ENCODE measurements around the gene AIMP1.

The AIMP1 gene

DNA sequence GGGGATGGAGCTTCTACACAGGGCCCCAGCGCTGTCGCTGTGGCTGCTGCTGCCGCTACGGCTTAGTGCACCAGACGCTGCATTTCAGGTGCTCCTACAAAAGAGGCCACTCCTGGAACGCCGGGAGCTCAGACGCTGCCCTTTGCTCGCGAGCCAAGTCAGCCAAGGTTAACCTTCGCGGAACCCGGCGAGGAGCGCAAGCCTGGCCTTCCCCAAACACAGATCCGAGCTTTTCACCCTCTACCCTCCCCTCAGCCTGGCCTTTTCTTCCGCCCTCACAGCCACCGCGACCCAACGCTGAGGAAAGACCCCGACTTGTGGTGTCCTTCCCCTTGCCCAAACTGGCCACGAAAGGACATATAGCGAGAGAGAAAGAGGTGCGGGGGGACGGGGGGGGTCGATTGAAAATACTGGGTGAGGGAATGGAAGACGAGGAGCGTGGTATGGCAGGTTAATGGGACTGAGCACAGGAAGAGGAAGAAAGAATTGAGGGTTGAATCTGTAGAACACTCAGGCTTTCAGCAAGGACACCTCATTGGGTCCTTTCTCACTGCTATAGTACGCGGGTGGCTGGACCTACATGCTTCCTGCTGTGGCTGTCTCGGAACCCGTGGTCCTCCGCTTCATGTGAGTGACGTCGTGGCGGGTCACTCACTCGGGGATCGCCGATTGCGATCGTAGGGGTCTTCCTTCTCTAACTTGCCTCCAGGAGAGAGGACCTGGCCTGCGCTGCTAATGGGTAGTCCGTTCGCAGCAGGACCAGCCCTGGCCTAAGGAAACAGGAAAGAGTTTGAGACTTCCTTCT lies at the start of gene AIMP1, which contains the start of gene TBCK:
Gene AIMP1, plus strand, starts transcription at position 583 of the 805 bp plus-strand sequence. CDS start 8,460 bp downstream, outside the sequence.
Gene TBCK, minus strand, starts transcription at position 242 of the 805 bp plus-strand sequence. CDS start 7,249 bp downstream, outside the sequence.
- peak; percentile 92 for DNase-seq (ENCODE audit: low read depth)

DNA sequence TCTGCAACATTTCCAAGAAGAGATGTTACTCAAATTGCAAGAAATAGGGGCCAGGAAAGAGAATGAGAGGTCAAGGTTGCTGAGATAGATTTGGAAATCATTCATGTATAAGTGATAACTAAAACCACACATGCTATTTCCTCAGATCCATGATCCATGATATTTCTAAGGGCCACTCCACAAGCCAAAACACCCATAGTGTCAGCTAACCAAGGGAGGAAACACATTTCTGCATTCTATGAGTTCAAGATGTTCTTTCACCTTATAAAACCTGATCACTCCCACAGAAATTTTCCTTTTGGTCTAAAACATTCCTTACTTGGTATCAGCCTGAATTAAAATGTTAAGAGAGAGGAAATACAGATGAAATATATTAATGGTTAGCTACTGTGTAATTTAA lies 47.6 kb upstream of the AIMP1 start:
- no peak for DNase-seq (ENCODE audit: low read depth)

DNA sequence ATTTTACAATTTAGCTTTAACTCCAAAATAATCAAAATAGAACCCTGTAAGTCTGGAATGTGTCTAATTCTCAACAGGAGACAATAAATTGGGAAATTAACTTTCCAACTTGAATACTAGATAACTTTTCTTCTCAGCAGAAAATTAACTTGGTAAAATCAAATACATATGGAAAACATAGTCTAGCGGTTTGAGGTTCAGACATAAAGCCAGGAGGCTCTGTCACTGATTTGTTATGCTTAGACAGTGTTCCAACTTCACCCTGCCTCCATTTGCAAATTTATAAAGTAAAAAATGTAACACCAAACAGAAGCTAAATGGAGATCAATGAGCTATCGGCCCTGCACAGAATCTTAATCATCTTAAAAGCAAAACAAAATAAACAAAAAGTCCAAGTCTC lies 46.6 kb upstream of the AIMP1 start:
- no peak for DNase-seq (ENCODE audit: low read depth)

DNA sequence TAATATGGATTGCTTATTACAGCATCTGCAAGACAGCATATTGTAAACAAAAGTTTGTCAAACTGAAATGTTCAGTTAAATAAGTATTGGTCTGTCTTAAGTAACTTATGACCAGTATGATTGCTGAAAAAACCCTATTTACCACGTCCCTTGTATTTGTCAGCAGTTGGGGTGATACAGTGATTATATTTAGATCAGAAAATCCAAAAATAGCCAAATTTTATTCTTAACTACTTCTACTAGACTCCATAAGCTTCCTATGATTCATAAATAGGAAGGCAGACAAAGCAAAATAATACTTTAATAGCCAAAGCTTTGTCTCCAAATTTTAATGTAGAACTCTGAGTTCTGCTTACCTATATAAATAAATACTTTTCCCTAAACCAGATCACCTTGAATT lies 45.6 kb upstream of the AIMP1 start:
- no peak for DNase-seq (ENCODE audit: low read depth)

DNA sequence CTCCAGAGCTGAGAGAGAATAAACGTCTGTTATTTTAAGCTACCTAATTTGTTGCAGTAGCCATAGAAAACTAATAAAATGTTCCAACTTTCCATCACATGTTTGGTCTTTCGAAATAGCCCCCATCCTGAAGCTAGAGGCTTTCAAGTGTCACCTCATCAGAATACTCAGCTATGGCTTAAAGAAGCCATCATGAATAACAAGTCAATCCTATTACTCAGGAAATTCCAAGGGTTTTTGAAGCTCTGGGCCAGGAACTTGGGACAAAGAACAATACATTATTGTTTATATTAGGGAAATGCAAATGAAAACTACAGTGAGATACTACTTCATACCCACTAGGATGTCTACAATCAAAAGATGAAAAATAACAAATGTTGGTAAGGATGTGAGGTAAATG lies 42.5 kb upstream of the AIMP1 start:
- peak; percentile 67 for DNase-seq (ENCODE audit: low read depth)

DNA sequence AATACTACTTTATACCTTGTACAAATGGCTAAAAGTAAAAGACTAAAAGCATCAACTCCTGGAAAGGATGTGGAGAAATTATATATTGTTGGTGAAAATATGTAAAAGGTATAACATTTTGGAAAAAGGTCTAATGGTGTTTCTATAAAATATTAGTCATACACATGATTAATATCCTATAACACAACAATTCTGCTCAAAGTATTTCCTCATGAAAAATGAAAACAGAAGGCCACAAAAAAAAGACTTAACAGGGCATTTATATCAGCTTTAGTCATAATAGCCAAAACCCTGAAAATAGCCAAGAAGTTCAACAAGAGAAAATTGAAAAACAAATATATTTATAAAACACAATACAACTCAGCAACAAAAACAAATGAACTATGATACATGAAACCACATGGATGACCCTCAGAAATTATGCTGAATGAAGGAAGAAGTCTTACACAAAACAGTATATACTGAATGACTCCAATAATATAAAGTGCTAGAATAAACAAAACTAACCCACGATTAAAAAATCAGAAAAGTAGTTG lies 39.1 kb upstream of the AIMP1 start:
- no peak for DNase-seq (ENCODE audit: low read depth)

DNA sequence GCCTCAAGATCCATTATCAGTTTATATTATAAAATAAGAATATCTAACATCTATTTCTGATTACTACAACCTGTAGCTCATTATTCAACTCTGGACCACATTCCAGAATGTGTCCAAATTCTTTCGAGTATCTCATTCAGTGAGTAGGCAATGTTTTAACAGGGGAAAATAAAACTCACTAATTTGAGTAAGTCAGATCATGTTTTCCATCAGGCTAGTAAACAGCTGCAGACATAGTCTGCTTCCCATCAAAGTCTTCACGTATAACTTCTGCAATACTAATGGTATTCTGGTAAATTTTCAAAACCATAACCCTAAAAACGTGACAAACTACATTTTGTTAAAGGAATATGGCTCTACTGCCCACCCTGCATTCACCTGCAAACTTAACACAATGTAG lies 32.1 kb upstream of the AIMP1 start:
- DNase-seq (ENCODE audit: low read depth), result no peak

DNA sequence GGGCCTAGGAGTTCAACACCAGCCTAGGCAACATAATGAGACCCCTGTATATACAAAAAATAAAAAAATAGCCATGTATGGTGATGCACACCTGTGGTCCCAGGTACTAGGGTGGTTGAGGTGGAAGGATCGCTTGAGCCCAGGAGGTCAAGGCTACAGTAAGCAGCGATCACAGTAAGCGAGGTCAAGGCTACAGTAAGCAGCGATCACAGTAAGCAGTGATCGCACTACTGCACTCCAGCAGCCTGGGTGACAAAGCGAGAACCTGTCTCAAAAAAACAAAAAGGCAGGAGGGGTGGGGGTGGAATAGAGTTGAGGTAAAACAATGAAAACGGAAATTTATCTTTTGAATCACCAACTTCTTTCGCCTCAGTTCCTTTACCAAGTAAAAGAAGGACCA lies 29.7 kb upstream of the AIMP1 start:
- DNase-seq (ENCODE audit: low read depth), result no peak

DNA sequence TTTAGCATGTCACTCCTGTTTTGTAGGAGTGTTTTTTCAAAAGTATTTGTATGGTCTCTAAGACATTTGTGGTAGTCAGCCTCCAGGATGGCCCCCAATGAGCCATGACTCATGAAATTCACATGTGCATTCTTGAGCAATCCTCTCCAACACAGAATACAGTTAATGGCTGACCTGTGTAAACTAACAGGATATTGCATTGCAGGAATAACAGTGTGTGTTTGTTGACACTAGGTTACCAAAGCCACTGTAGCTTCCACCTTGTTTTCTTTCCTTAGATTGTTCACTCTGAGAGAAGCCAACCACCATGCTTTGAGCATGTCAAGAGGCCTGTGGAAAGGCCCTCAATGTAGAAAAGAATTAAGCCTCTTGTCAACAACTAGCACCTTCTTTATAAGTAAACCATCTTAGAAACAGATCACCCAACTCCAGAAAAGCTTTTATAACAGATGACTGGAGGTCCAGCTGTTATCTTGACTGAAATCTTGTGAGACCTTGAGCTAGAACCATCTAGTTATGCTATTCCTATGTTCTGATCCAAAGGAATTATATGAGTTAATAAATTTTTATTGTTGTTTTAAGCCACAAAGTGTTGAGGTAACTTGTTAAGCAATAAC lies 28.9 kb upstream of the AIMP1 start:
- DNase-seq (ENCODE audit: low read depth), result peak; percentile 83

DNA sequence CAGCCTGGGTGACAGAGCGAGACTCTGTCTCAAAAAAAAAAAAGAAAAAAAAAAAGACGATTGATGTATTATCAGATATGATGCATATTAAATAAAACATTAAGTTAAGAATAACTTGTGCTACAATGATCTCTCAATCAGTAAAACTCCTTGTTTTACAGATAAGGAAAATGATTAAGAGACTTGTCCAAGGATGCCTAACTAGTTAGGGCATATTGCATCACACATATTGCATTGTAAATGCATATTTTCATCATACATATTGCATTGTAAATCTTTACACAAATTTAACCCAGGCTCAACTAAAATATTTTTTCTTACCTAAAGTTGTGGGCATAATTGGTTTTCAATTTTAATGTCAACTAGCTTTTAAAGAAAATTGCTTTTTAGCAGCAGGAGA lies 26.6 kb upstream of the AIMP1 start:
- no peak for DNase-seq (ENCODE audit: low read depth)

DNA sequence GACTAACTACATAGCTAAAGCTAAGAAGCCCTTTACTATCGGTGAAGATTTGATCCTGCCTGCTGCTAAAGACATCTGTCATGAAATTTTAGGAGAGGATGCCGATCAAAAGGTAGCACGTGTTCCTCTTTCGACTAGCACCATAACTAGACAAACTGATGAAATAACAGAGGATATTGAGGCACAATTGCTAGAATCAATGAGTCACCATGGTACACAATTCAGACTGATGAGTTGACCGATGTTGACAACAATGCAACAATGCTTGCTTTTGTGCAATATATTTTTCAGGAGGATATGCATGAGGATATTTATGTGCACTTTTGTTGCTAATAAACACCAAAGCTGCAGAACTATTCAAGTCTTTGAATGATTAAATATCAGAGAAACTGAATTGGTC lies 24.7 kb upstream of the AIMP1 start:
- DNase-seq (ENCODE audit: low read depth), result no peak

DNA sequence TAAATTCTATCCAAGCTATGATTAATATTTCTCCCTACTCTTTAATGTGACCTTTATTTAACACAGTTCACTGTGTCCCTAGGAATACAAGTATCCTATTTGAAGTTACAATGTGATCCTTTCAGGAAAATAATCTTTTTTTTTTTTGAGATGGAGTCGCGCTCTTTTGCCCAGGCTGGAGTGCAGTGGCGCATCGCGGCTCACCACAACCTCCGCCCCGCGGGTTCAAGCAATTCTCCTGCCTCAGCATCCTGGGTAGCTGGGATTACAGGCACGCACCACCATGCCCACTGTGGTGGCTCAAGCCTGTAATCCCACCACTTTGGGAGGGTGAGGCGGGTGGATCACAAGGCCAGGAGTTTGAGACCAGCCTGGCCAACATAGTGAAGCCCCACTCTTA lies 22.3 kb upstream of the AIMP1 start:
- DNase-seq (ENCODE audit: low read depth), result no peak

DNA sequence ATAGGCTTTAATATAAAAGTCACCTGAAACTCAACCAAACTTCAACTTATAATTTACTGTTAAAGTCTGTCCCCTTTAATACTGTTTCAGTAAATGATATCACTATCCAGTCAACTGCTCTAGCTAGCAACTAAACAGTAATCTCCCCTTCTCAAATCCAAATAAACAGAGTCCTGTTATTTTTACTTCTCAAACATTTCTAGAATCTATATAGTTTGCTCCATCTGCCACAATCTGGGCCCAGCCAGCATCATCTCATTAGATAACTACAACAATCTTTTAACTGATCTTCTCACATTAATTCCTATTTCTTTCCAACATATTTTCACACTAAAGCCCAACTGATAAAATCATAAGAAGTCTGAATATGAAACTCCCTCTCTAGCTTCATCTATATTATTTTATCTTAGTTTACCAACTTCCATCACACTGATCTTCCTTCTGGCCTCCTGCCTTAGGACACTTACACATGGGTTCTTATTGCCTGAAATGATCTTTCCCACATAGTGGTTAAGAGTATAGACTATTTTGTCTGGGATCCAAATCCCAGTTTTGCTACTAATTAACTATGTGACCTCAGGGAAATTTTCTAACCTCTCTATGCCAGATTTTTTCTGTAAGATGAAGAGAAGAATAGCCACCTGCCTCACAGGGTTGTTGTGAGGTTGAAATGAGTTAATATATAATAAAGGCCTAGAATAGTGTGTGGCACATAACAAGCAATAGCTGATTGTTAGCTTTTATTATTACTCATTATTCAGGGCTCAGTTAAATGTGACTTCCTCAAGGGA lies 18.9 kb upstream of the AIMP1 start:
- no peak for DNase-seq (ENCODE audit: low read depth)

DNA sequence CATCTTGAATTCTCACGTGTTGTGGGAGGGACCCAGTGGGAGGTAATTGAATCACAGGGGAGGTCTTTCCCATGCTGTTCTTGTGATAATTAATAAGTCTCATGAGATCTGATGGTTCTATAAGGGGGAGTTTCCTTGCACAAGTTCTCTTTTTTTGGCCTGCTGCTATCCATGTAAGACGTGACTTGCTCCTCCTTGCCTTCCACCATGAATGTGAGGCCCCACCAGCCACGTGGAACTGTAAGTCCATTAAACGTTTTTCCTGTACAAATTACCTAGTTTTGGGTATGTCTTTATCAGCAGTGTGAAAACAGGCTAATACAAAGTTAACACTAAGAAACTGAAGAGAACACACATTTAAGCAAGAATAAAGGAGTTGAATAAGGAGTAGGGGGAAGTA lies 16.4 kb upstream of the AIMP1 start:
- DNase-seq (ENCODE audit: low read depth), result no peak

DNA sequence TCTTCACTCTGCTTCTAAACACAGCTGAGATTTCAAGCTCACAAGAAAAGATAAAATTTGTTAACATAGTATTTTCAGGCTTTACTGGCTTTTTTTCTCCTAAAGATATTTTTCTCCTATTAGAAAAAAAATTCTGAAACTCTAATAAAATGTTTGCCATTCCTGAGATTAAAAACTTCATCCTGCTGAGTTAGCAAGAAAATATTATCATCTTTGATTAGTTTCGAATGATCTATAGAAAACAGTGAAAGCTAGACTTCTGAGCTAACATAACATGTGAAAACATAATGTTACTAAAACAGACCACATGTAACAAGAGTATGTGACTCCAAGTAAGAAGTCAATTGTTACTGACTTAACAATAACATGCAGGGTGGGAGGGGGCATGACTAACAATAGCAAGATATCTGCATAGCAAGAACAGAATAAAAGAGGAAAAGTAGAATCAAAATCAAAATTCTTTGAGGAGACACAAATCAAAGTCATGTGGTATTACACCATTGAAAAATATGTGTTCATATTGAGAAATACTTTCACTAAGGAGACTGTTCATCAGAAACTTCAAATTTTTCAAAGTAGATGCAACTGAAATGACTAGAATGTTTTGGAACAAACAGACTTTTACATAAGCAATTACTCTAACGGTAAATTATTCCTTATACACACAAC lies 14.8 kb upstream of the AIMP1 start:
- peak; percentile 8 for DNase-seq (ENCODE audit: low read depth)

DNA sequence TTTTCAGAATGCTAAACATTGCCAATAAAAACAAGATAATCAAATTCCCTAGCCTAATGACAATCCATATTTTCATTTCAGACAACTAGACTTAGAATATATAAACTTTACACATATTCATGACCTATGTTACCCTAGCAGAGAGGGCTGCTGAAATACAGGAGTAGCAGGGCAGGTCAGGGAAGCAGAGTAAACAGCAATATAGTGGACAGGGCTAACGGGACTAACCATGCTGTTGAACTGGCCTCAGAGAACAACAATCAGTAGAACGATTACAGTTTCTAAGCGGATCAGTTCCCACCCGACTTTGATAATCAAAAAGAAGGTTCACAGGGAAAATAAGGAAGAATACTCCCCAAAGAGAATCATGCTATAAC lies 14.3 kb upstream of the AIMP1 start:
- no peak for DNase-seq (ENCODE audit: low read depth)

DNA sequence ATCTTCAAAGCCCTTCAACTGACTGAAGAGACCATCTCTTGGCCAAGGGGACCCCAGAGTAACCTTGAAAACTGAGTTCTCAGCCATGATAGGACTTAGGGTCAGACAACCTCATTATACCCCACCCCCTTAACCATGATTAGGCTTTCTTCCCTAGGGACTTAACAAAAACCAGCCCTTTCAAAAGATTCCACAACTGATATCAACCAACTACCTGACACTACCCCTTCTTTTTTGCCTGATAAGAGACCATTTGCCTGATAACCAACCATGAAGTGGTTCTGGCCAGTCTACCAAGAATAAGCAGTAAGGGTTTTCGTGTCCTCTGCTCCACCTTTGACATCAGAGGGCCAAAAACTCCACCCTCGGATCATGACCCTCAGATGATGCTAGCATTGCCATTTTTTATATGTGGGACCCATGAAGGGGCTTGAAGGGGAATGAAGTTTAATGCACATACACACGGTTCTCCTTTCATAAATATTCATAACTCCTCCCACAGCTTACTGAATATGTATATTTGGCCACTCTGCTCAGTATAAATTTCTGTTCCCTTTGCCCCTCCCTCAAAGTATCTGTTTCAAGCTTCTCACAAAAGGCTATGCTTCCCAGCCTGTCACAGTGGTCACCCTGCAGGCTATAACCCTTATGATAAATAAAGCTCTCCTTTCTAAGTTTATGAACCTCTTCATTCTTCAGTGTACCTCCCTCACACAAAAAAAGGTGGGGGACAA lies 12.6 kb upstream of the AIMP1 start:
- DNase-seq (ENCODE audit: low read depth), result no peak

DNA sequence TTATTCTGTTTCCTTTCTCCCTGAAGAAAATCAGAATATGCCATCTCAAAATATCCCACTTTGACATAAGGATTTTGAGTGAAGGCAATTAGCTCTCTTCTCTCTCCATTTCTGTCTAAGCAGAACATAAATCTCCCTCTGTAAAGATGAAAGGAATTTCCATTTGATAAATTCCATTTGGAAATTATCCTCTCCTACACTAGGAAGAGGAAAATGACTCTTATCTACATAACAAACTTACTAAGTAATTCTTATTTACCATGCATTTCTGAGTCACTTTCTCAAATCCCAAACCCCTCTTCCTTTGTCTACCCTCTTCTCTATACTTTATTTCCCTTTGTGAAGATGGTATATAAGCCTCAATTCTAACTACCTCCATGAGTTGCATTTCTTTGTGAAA lies 11.7 kb upstream of the AIMP1 start:
- DNase-seq (ENCODE audit: low read depth), result no peak

DNA sequence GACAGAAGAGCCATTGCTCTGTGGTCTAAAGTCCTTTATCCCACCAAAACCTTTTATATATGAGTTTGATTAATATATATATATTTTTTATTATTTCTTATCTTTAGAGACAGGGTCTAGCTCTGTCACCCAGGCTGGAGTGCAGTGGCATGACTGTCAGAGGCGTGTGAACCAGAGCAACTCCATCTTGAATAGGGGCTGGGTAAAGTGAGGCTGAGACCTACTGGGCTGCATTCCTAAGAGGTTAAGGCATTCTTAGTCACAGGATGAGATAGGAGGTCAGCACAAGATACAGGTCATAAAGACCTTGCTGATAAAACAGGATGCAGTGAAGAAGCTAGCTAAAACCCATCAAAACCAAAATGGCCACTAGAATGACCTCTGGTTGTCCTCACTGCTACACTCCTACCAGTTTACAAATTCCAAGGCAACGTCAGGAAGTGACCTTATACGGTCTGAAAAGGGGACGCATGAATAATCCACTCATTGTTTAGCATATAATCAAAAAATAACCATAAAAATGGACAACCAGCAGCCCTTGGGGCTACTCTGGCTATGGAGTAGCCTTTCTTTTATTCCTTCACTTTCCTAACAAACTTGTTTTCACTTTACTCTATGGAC lies 10.8 kb upstream of the AIMP1 start:
- DNase-seq (ENCODE audit: low read depth), result no peak

DNA sequence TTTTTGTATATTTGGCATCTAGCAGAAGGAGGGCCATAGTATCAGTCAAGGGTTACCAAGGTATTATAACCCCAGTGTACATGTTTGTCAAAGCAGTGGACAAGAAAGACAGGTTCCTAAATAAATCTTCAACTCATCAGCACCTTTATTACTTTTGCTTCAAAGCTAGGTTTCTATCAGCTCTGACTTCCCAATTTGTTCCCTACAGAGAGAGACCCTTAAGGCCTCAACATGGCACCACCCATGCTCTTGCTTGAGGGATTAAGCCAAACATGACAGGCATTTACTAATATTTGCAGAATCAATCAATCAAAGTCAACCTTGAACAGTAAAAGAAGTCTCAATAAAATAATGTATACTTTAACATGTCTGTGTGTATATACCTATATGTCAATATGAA lies 9.8 kb upstream of the AIMP1 start:
- no peak for DNase-seq (ENCODE audit: low read depth)

DNA sequence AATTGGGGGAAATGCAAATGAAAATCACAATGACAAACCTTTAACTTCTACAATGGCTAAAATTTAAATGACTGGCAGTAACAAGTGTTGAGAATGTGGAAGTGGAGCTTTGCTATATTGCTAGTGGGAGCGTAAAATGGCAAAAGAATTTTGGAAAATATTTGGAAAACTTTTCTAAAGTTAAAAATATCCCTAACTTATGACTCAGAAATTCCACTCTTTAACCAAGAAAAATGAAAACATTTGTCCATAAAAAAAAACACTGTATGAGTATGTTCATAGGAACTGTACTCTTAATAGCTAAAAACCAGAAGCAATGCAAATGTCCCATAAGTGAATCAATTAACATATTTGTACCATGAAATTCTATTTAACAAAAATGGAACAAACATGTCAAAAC lies 4.0 kb upstream of the AIMP1 start:
- peak; percentile 80 for DNase-seq (ENCODE audit: low read depth)

Data from EH (cell line).